GM04503 (cell line): Measurements from ENCODE around the gene ZNF343.
"Not testable (repeated sequence)": the region's sequence is repeated elsewhere in the genome, so short reads cannot be mapped to it uniquely, and the experiment has no call there.

ENCODE experiments used
- DNase-seq: peaks from one replicate; pipeline ENCODE4 v3.0.0-alpha.2; 2012; ENCODE audit warnings: low read depth

The ZNF343 gene

GRCh38 chr20:2508631-2509467, at the start of gene ZNF343:
Gene ZNF343 (minus strand): TSS chr20:2508915. CDS start chr20:2493895, 15,020 bp downstream.
- DNase-seq = no peak

GRCh38 chr20:2557873-2558580, 49.3 kb upstream of the ZNF343 start:
- no peak for DNase-seq

GRCh38 chr20:2545594-2545993, 36.9 kb upstream of the ZNF343 start:
- DNase-seq = no peak

GRCh38 chr20:2544211-2544610, 35.5 kb upstream of the ZNF343 start:
- DNase-seq = no peak

GRCh38 chr20:2542361-2542760, 33.6 kb upstream of the ZNF343 start:
- no peak for DNase-seq

GRCh38 chr20:2541940-2542339, 33.2 kb upstream of the ZNF343 start:
- no peak for DNase-seq

GRCh38 chr20:2538931-2539720, 30.4 kb upstream of the ZNF343 start:
- no peak for DNase-seq

- DNase-seq = no peak
Measured at GRCh38 chr20:2538356-2538755, 29.6 kb upstream of the ZNF343 start.

GRCh38 chr20:2537101-2537500, 28.4 kb upstream of the ZNF343 start:
- no peak for DNase-seq

GRCh38 chr20:2536560-2536986, 27.9 kb upstream of the ZNF343 start, which contains the start of gene TMC2:
Gene TMC2 (plus strand): TSS chr20:2536573. CDS start chr20:2536622, 49 bp downstream.
- DNase-seq = no peak

- no peak for DNase-seq
Measured at GRCh38 chr20:2535711-2536559, 27.2 kb upstream of the ZNF343 start.

GRCh38 chr20:2533118-2533517, 24.4 kb upstream of the ZNF343 start:
- no peak for DNase-seq

GRCh38 chr20:2528671-2529271, 20.1 kb upstream of the ZNF343 start:
- no peak for DNase-seq

GRCh38 chr20:2527762-2528161, 19.0 kb upstream of the ZNF343 start:
- DNase-seq = no peak

- not testable (repeated sequence) for DNase-seq
Measured at GRCh38 chr20:2526218-2526583, 17.5 kb upstream of the ZNF343 start.

- DNase-seq = no peak
Measured at GRCh38 chr20:2524709-2525506, 16.2 kb upstream of the ZNF343 start.

GRCh38 chr20:2523919-2524708, 15.4 kb upstream of the ZNF343 start:
- no peak for DNase-seq

- not testable (repeated sequence) for DNase-seq
Measured at GRCh38 chr20:2522826-2523429, 14.2 kb upstream of the ZNF343 start.
